IPS-15b (cell line): ENCODE data around the gene SRA1.
"Not testable (repeated sequence)": the region's sequence is repeated elsewhere in the genome, so short reads cannot be mapped to it uniquely, and the experiment has no call there.

ENCODE experiments used
- H3K27me3 ChIP-seq: one replicate; pipeline ENCODE4 v1.6.1; 2013; ENCODE audit warnings: low read length; ENCODE audit not compliant: control insufficient read depth, insufficient read depth
- H3K36me3 ChIP-seq: one replicate; pipeline ENCODE4 v1.6.1; 2013; ENCODE audit warnings: low read length; ENCODE audit not compliant: control insufficient read depth, insufficient read depth
- H3K4me1 ChIP-seq: one replicate; pipeline ENCODE4 v1.6.1; 2013; ENCODE audit warnings: mild to moderate bottlenecking, low read length; ENCODE audit not compliant: control insufficient read depth, insufficient read depth
- H3K4me3 ChIP-seq: one replicate; pipeline ENCODE4 v1.5.1; 2013; ENCODE audit warnings: low read depth, low read length
- H3K9ac ChIP-seq: one replicate; pipeline ENCODE4 v1.6.1; 2013; ENCODE audit warnings: low read depth, mild to moderate bottlenecking, low read length
- H3K9me3 ChIP-seq: one replicate; pipeline ENCODE4 v1.6.1; 2013; ENCODE audit warnings: mild to moderate bottlenecking, low read length; ENCODE audit not compliant: control insufficient read depth, insufficient read depth

SRA1 gene

DNA sequence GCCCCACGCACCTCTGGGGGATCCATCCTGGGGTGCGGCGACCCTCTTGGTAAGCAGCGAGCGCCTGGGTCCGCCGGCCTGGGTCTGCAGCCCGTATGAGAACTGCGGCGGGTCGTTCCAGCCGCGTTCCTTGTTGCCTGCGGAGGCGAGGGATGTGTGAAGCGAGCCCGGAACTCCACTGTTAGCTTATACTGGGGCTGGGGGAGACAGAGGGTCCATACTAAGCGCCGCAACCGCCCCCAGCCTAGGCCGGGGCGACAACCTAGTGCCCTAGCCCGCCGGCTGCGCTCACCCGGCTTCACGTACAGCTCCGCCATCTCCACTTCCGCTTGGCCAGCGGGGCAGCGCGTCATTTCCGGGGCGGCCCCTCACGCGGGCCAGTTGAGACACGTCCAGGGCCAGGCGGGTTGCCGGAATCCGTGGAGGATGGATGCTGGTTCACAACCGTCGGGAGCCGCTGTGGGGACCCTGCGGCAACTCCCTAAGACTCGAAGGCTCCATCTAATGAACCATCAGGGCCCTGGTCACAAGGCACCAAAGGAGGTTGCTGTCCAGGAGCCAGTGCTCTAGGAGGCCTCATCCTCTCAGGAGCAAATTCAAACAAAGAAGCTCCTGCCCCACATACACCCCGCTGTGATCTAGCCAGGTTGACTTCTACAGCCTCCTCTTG, at the start of gene SRA1:
SRA1 (minus strand) TSS at position 338 of the 670 bp plus-strand sequence; CDS start at position 317, 21 bp downstream.
- Histone ChIP-seq H3K9ac (peak within 1 kb of the TSS; percentile 92), H3K4me1 (peaks cover 6% of the 10 kb centered on the region), H3K9me3 (no peaks in the 10 kb centered on the region), H3K36me3 (no peaks in the 10 kb centered on the region), H3K4me3 (peak within 1 kb of the TSS; percentile 87), H3K27me3 (no peaks in the 10 kb centered on the region)

DNA sequence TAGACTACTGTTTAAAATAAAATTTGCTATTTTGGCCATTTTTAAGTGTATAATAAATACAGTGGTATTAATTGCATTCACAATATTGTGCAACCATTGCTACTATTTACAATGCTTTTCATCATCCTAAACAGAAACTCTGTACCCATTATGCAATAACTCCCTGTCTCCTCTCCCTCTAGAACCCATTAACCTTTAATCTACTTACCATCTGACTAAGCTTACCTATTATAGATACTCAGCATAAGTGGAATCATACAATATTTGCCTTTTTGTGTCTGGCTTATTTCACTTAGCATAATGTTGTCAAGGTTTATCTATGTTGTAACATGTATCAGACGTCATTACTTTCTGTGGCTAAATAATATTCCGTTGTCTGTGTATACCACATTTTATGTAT, 49.8 kb upstream of the SRA1 start:
- no peak overlapping the region for H3K9ac ChIP-seq
- no peaks in the 10 kb centered on the region for H3K36me3 ChIP-seq
- no peak overlapping the region for H3K4me3 ChIP-seq
- no peaks in the 10 kb centered on the region for H3K27me3 ChIP-seq
- H3K9me3 ChIP-seq, result no peaks in the 10 kb centered on the region
- H3K4me1 ChIP-seq, result no peaks in the 10 kb centered on the region

DNA sequence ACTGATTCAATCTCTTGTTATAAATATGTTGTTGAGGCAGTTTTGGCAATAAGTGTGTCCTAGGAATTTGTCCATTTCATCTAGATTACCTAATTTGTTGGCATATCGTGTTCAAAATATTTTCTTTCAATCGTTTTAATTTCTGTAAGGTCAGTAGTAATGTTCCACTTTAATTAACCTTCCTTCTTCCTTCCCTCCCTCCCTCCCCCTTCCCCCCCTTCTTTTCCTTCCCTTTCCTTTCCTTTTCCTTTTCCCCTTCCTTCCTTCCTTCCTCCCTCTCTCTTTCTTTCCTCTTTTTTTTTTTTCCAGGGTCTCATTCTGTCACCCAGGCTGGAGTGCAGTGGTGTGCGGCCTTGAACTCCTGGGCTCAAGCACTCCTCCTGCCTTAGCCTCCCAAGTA, 48.6 kb upstream of the SRA1 start:
- H3K4me3 ChIP-seq, result no peak overlapping the region

GRCh38 chr5:140603734-140604133, 46.5 kb upstream of the SRA1 start:
- Histone ChIP-seq H3K4me3 (no peak overlapping the region), H3K9ac (no peak overlapping the region), H3K9me3 (no peaks in the 10 kb centered on the region), H3K4me1 (no peaks in the 10 kb centered on the region), H3K27me3 (no peaks in the 10 kb centered on the region), H3K36me3 (no peaks in the 10 kb centered on the region)

More for the DNA sequence above, 48.6 kb upstream of the SRA1 start:
- Histone ChIP-seq H3K9me3 (no peaks in the 10 kb centered on the region), H3K27me3 (no peaks in the 10 kb centered on the region), H3K4me1 (no peaks in the 10 kb centered on the region), H3K9ac (no peak overlapping the region), H3K36me3 (no peaks in the 10 kb centered on the region)

DNA sequence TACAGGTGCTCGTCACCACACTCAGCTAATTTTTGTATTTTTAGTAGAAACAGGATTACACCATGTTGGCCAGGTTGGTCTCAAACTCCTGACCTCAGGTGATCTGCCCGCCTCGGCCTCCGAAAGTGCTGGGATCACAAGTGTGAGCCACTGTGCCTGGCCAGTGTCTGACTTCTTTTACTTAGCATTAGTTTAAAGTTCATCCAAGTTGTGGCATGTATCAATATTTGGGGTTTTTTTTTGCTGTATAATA, 46.1 kb upstream of the SRA1 start:
- H3K36me3 ChIP-seq, H3K9me3 ChIP-seq, H3K4me1 ChIP-seq, H3K4me3 ChIP-seq, H3K9ac ChIP-seq, H3K27me3 ChIP-seq: not testable (repeated sequence)

DNA sequence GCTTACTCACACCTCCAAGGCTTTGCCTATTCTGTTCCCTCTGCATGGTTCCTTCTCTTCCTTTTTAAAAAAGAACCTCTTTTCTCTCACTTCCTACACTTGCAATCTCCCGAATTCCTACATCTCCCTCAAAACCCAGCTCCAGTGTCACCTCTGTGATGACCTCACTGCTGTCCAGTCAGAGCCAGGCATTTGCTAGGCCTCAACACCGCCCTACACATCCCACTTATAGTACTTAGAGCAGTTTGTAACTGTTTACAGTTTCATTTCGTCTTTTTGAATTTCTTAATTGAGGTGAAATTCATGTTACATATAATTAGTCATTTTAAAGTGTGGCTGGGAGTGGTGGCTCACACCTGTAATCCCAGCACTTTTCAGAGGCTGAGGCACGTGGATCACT, 44.9 kb upstream of the SRA1 start:
- H3K36me3 ChIP-seq, result no peaks in the 10 kb centered on the region
- no peak overlapping the region for H3K9ac ChIP-seq

GRCh38 chr5:140600096-140600495, 42.8 kb upstream of the SRA1 start:
- no peaks in the 10 kb centered on the region for H3K9me3 ChIP-seq
- H3K4me1 ChIP-seq, result no peaks in the 10 kb centered on the region
- H3K9ac ChIP-seq, result no peak overlapping the region
- H3K36me3 ChIP-seq, result no peaks in the 10 kb centered on the region
- H3K4me3 ChIP-seq, result no peak overlapping the region
- no peaks in the 10 kb centered on the region for H3K27me3 ChIP-seq

More for the DNA sequence above, 44.9 kb upstream of the SRA1 start:
- H3K4me1 ChIP-seq, result no peaks in the 10 kb centered on the region
- H3K9me3 ChIP-seq, result no peaks in the 10 kb centered on the region
- H3K4me3 ChIP-seq, result no peak overlapping the region
- no peaks in the 10 kb centered on the region for H3K27me3 ChIP-seq

- Histone ChIP-seq H3K9me3 (no peaks in the 10 kb centered on the region), H3K36me3 (no peaks in the 10 kb centered on the region), H3K27me3 (no peaks in the 10 kb centered on the region), H3K9ac (no peak overlapping the region), H3K4me1 (no peaks in the 10 kb centered on the region), H3K4me3 (no peak overlapping the region)
Measured at GRCh38 chr5:140598836-140599235, 41.6 kb upstream of the SRA1 start.

GRCh38 chr5:140596321-140596741, 39.1 kb upstream of the SRA1 start:
- Histone ChIP-seq H3K9me3 (no peaks in the 10 kb centered on the region), H3K9ac (no peak overlapping the region), H3K4me1 (no peaks in the 10 kb centered on the region), H3K4me3 (no peak overlapping the region), H3K36me3 (no peaks in the 10 kb centered on the region), H3K27me3 (no peaks in the 10 kb centered on the region)

DNA sequence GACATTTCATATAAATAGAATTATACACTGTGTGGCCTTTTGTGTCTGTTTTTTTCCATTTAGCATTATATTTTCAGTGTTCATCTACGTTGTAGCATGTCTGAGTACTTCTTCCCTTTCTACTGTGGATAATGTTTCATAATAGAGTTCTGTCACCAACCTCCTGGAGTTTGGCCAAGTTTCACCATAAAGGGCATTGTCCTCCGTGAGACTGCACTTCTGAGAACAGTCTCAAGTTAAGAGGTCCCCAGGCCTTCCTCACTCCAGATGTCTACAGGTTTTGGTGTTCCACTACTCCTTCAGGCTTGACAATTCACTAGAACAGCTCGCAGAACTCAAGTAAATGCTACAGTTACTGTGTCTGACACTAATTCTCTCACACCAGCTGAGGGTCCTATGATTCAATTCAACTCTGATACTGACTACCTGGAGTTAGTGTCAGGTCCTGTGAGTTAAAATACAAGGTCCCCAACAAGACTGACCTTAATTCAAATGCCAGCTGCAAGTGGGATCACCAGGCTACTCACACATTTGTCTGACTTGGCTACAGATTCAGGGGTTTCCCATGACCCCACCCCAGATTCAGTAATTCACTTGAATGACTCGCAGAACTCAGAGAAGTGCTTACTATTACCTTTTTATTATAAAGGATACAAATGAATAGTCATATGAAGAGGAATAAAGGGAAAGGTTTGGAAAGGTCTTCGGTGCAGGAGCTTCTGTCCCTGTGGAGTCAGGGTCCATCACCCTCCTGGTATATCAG, 38.4 kb upstream of the SRA1 start:
- no peaks in the 10 kb centered on the region for H3K27me3 ChIP-seq
- H3K4me3 ChIP-seq, result no peak overlapping the region
- H3K4me1 ChIP-seq, result no peaks in the 10 kb centered on the region
- no peaks in the 10 kb centered on the region for H3K9me3 ChIP-seq
- no peak overlapping the region for H3K9ac ChIP-seq
- H3K36me3 ChIP-seq, result no peaks in the 10 kb centered on the region

DNA sequence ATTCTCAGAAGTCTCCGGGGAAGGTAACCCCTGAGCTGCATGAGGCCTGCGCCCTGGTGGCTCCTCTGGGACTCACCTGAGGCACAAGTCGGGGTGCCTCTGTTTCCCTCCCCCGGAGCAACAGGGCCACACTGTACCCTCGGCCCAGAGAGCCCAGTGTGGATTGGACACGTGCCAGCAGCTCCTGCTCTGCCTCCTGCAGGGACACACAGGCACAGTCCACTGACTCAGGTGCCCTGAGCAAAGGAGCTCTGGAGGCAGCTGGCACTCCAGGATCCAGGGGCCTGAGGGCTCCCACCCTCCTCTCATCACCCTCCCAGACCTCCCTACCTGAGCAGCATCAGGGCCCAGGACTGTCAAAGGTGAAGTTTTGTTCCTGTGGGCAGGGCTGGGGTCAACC, 36.9 kb upstream of the SRA1 start:
- Histone ChIP-seq H3K4me3 (no peak overlapping the region), H3K36me3 (no peaks in the 10 kb centered on the region), H3K9me3 (no peaks in the 10 kb centered on the region), H3K27me3 (no peaks in the 10 kb centered on the region), H3K9ac (no peak overlapping the region), H3K4me1 (no peaks in the 10 kb centered on the region)

DNA sequence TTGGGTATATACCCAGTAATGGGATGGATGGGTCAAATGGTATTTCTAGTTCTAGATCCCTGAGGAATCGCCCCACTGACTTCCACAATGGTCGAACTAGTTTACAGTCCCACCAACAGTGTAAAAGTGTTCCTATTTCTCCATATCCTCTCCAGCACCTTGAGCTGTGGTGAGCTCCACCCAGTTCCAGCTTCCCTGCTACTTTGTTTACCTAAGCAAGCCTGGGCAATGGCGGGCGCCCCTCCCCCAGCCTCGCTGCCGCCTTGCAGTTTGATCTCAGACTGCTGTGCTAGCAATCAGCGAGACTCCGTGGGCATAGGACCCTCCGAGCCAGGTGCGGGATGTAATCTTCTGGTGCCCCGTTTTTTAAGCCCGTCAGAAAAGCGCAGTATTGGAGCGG, 35.8 kb upstream of the SRA1 start:
- Histone ChIP-seq H3K9ac (peak overlapping the region; percentile 70), H3K4me3 (peak overlapping the region; percentile 37)
- not testable (repeated sequence) for H3K9me3 ChIP-seq, H3K36me3 ChIP-seq, H3K27me3 ChIP-seq, H3K4me1 ChIP-seq
